ENCODE data around the gene COL6A3. TPM values are rescaled to one million over a fixed set of nuclear protein-coding genes. Genes with fewer than 3 reads are reported as not detected.

Gene COL6A3
- total and polyA plus RNA-seq, 2 donors (not counting 1 experiment from before 2014, with no cell fraction given), result 316 to 1,525 TPM

GRCh38 chr2:237408335-237409000 lies 5.5 kb downstream of the COL6A3 start:
- Histone ChIP-seq H2AFZ (ENCODE audit: low read length) (no peak overlapping the region), H3K27ac (ENCODE audit: insufficient read depth, low read length) (peak overlapping the region; percentile 92), H3K4me2 (ENCODE audit: extremely low read depth, insufficient read depth, low read length) (peak overlapping the region; percentile 91), H3K9ac (ENCODE audit: insufficient read depth, low read length) (peak overlapping the region; percentile 36), H3K9me3 (ENCODE audit: control insufficient read depth, insufficient read depth, low read depth, low read length) (no peaks in the 10 kb centered on the region), H3K27me3 (ENCODE audit: control insufficient read depth, insufficient read depth, low read length) (no peaks in the 10 kb centered on the region), H3K4me1 (ENCODE audit: control insufficient read depth, extremely low read depth, insufficient read depth, low read length) (peaks cover 24% of the 10 kb centered on the region), H3K79me2 (ENCODE audit: control insufficient read depth, insufficient read depth, low read length) (peaks cover 100% of the 10 kb centered on the region), H3K4me3 (replicated peaks in 1 of 4; ENCODE audit: control extremely low read depth in 1 of 4, insufficient read depth in 1 of 4, low read depth in 3 of 4, low read length in 4 of 4) (peak overlapping the region; percentile 20 to 90 (median 56)), H3K36me3 (ENCODE audit: control insufficient read depth, insufficient read depth, low read length) (peaks cover 6% of the 10 kb centered on the region), H4K20me1 (ENCODE audit: control insufficient read depth, extremely low read depth, insufficient read depth, low read length) (no peaks in the 10 kb centered on the region)
- DNase-seq (ENCODE audit: low read depth in 2 of 2), result peak; percentile 69 to 76
- TF ChIP-seq EZH2 (IDR thresholded peaks at IDR 0.05; ENCODE audit: low read length, missing control alignments) (no peak), CTCF (conservative IDR thresholded peaks at IDR 0.05 in 1 of 2, IDR thresholded peaks at IDR 0.05 in 1 of 2; ENCODE audit: low read depth in 1 of 2, low read length in 2 of 2) (no peak)

GRCh38 chr2:237407700-237408099 lies 6.3 kb downstream of the COL6A3 start:
- Histone ChIP-seq H3K4me1 (ENCODE audit: control insufficient read depth, extremely low read depth, insufficient read depth, low read length) (peaks cover 28% of the 10 kb centered on the region), H4K20me1 (ENCODE audit: control insufficient read depth, extremely low read depth, insufficient read depth, low read length) (no peaks in the 10 kb centered on the region), H3K36me3 (ENCODE audit: control insufficient read depth, insufficient read depth, low read length) (peaks cover 6% of the 10 kb centered on the region), H3K9me3 (ENCODE audit: control insufficient read depth, insufficient read depth, low read depth, low read length) (no peaks in the 10 kb centered on the region), H3K79me2 (ENCODE audit: control insufficient read depth, insufficient read depth, low read length) (peaks cover 100% of the 10 kb centered on the region), H3K27ac (ENCODE audit: insufficient read depth, low read length) (peak overlapping the region; percentile 92), H3K4me3 (replicated peaks in 1 of 4; ENCODE audit: control extremely low read depth in 1 of 4, insufficient read depth in 1 of 4, low read depth in 3 of 4, low read length in 4 of 4) (peak overlapping the region; percentile 8 to 90 (median 50)), H3K27me3 (ENCODE audit: control insufficient read depth, insufficient read depth, low read length) (no peaks in the 10 kb centered on the region), H2AFZ (ENCODE audit: low read length) (no peak overlapping the region), H3K9ac (ENCODE audit: insufficient read depth, low read length) (no peak overlapping the region), H3K4me2 (ENCODE audit: extremely low read depth, insufficient read depth, low read length) (peak overlapping the region; percentile 91)
- no peak for DNase-seq (ENCODE audit: low read depth in 2 of 2)
- TF ChIP-seq CTCF (conservative IDR thresholded peaks at IDR 0.05 in 1 of 2, IDR thresholded peaks at IDR 0.05 in 1 of 2; ENCODE audit: low read depth in 1 of 2, low read length in 2 of 2) (no peak), EZH2 (IDR thresholded peaks at IDR 0.05; ENCODE audit: low read length, missing control alignments) (no peak)

- Histone ChIP-seq H3K27ac (ENCODE audit: insufficient read depth, low read length) (no peak overlapping the region), H4K20me1 (ENCODE audit: control insufficient read depth, extremely low read depth, insufficient read depth, low read length) (no peaks in the 10 kb centered on the region), H2AFZ (ENCODE audit: low read length) (no peak overlapping the region), H3K36me3 (ENCODE audit: control insufficient read depth, insufficient read depth, low read length) (peaks cover 5% of the 10 kb centered on the region), H3K79me2 (ENCODE audit: control insufficient read depth, insufficient read depth, low read length) (peaks cover 100% of the 10 kb centered on the region), H3K9ac (ENCODE audit: insufficient read depth, low read length) (no peak overlapping the region), H3K9me3 (ENCODE audit: control insufficient read depth, insufficient read depth, low read depth, low read length) (no peaks in the 10 kb centered on the region), H3K27me3 (ENCODE audit: control insufficient read depth, insufficient read depth, low read length) (no peaks in the 10 kb centered on the region), H3K4me1 (ENCODE audit: control insufficient read depth, extremely low read depth, insufficient read depth, low read length) (peaks cover 28% of the 10 kb centered on the region), H3K4me3 (replicated peaks in 1 of 4; ENCODE audit: control extremely low read depth in 1 of 4, insufficient read depth in 1 of 4, low read depth in 3 of 4, low read length in 4 of 4) (peak overlapping the region in 1 of 4 experiments; percentile 88), H3K4me2 (ENCODE audit: extremely low read depth, insufficient read depth, low read length) (no peak overlapping the region)
- no peak for DNase-seq (ENCODE audit: low read depth in 2 of 2)
- TF ChIP-seq CTCF (conservative IDR thresholded peaks at IDR 0.05 in 1 of 2, IDR thresholded peaks at IDR 0.05 in 1 of 2; ENCODE audit: low read depth in 1 of 2, low read length in 2 of 2), result no peak
Observed at GRCh38 chr2:237406371-237406895, 7.5 kb downstream of the COL6A3 start.
